IMR-90 (cell line): Measurements from ENCODE around the gene SH3D21. TPM values are rescaled to one million over a fixed set of nuclear protein-coding genes. Genes with fewer than 3 reads are reported as not detected.

ENCODE experiments used
- ATAC-seq: fragments of 200-7000 bp; cut with Tn5 transposase; 2 replicates; pipeline ENCODE4 v1.9.1; 2020; ENCODE audit warnings: low read depth, mild to moderate bottlenecking, moderate library complexity
- BruUV-seq: library from RNA; stranded (reverse); fragments of 400-500 nt; replicated peaks from 2 replicates; lab custom pipeline; 2021; lab: Mats Ljungman, UMichigan
- CTCF ChIA-PET: fragments of 300-600 bp; formaldehyde crosslinking; extraction: SDS; loops from one replicate; lab custom pipeline; 2021; ENCODE audit warnings: antibody characterized with exemption; lab: Yijun Ruan, JAX
- POLR2A ChIA-PET: fragments of 300-600 bp; sonication (Branson Sonifier 250); formaldehyde crosslinking; loops from one replicate; lab custom pipeline; 2022; ENCODE audit warnings: antibody characterized with exemption; ENCODE audit not compliant: unreplicated experiment; lab: Charles Lee
- DNase-seq: peaks from one replicate; pipeline ENCODE4 v3.0.0; 2013
- H2AFZ ChIP-seq: replicated peaks from 2 replicates; pipeline ENCODE3; 2013; ENCODE audit warnings: low read length, mild to moderate bottlenecking; ENCODE audit not compliant: poor library complexity
- H2AK5ac ChIP-seq: 2 replicates; pipeline ENCODE4 v1.6.1; 2013; ENCODE audit warnings: low read depth, low read length, inconsistent platforms
- H2AK9ac ChIP-seq: replicated peaks from 2 replicates; pipeline ENCODE3; 2013; ENCODE audit warnings: mild to moderate bottlenecking, low read depth, low read length, moderate library complexity; ENCODE audit not compliant: poor library complexity
- H2BK120ac ChIP-seq: 2 replicates; pipeline ENCODE4 v1.6.1; 2013; ENCODE audit warnings: low read depth, low read length, inconsistent platforms
- H2BK15ac ChIP-seq: 3 replicates; pipeline ENCODE4 v1.6.1; 2013; ENCODE audit warnings: low read depth, low read length, inconsistent platforms
- H2BK20ac ChIP-seq: 2 replicates; pipeline ENCODE4 v1.6.1; 2013; ENCODE audit warnings: low read depth, mild to moderate bottlenecking, inconsistent platforms, low read length, moderate library complexity
- H2BK5ac ChIP-seq: 2 replicates; pipeline ENCODE4 v1.6.1; 2013; ENCODE audit warnings: mild to moderate bottlenecking, low read depth, low read length, inconsistent platforms; ENCODE audit not compliant: poor library complexity, severe bottlenecking
- H3K14ac ChIP-seq: replicated peaks from 2 replicates; pipeline ENCODE4 v1.6.1; 2013; ENCODE audit warnings: low read depth, low read length, inconsistent platforms
- H3K18ac ChIP-seq: 2 replicates; pipeline ENCODE4 v1.6.1; 2013; ENCODE audit warnings: low read depth, low read length, control low read depth
- H3K23ac ChIP-seq: 2 replicates; pipeline ENCODE4 v1.6.1; 2013; ENCODE audit warnings: low read depth, low read length, inconsistent platforms
- H3K27ac ChIP-seq: 2 replicates; pipeline ENCODE4 v1.5.1; 2013; ENCODE audit warnings: mild to moderate bottlenecking, control low read depth, low read length; ENCODE audit not compliant: insufficient read depth
- H3K27me3 ChIP-seq: 2 replicates; pipeline ENCODE4 v1.6.1; 2013; ENCODE audit warnings: low read length; ENCODE audit not compliant: control insufficient read depth, insufficient read depth
- H3K36me3 ChIP-seq: 2 replicates; pipeline ENCODE4 v1.6.1; 2013; ENCODE audit warnings: low read length, mixed read lengths; ENCODE audit not compliant: control insufficient read depth, insufficient read depth
- H3K4ac ChIP-seq: 2 replicates; pipeline ENCODE4 v1.6.1; 2013; ENCODE audit warnings: low read depth, low read length, inconsistent platforms
- H3K4me1 ChIP-seq: 2 replicates; pipeline ENCODE4 v1.6.1; 2013; ENCODE audit warnings: low read length, mixed read lengths; ENCODE audit not compliant: control insufficient read depth, insufficient read depth
- H3K4me2 ChIP-seq: 2 replicates; pipeline ENCODE4 v1.6.1; 2013; ENCODE audit warnings: low read depth, mild to moderate bottlenecking, control low read depth, low read length, moderate library complexity
- H3K4me3 ChIP-seq: 2 replicates; pipeline ENCODE4 v1.5.1; 2013; ENCODE audit warnings: low read depth, mild to moderate bottlenecking, control low read depth, low read length, moderate library complexity; ENCODE audit not compliant: insufficient read depth
- H3K56ac ChIP-seq: 2 replicates; pipeline ENCODE4 v1.6.1; 2013; ENCODE audit warnings: low read length, inconsistent platforms; ENCODE audit not compliant: insufficient read depth; ENCODE audit errors: extremely low read depth
- H3K79me1 ChIP-seq, 2 experiments: 2 replicates each; pipeline ENCODE4 v1.6.1; 2013; ENCODE audit warnings: low read length in 2 of 2, inconsistent platforms in 1 of 2, low read depth in 1 of 2
- H3K9ac ChIP-seq: 2 replicates; pipeline ENCODE4 v1.6.1; 2013; ENCODE audit warnings: low read depth, low read length, control low read depth
- H3K9me1 ChIP-seq: 2 replicates; pipeline ENCODE4 v1.6.1; 2013; ENCODE audit warnings: low read length, inconsistent platforms; ENCODE audit not compliant: insufficient read depth
- H3K9me3 ChIP-seq: 2 replicates; pipeline ENCODE4 v1.6.1; 2013; ENCODE audit warnings: low read length; ENCODE audit not compliant: control insufficient read depth, insufficient read depth
- H4K20me1 ChIP-seq: 2 replicates; pipeline ENCODE4 v1.6.1; 2013; ENCODE audit warnings: low read length, inconsistent platforms; ENCODE audit not compliant: insufficient read depth
- H4K5ac ChIP-seq: 2 replicates; pipeline ENCODE4 v1.6.1; 2013; ENCODE audit warnings: mild to moderate bottlenecking, low read depth, low read length, control low read depth
- H4K8ac ChIP-seq, 2 experiments: 2 replicates each; pipeline ENCODE4 v1.6.1; 2013; ENCODE audit warnings: low read depth in 2 of 2, low read length in 2 of 2, control low read depth in 1 of 2, inconsistent platforms in 1 of 2
- H4K91ac ChIP-seq: 2 replicates; pipeline ENCODE4 v1.6.1; 2013; ENCODE audit warnings: low read depth, low read length, inconsistent platforms; ENCODE audit not compliant: insufficient read depth
- BHLHE40 ChIP-seq: fragments of 150-350 bp; IDR thresholded peaks from 2 replicates; pipeline ENCODE4 v1.6.1; 2016; ENCODE audit warnings: mild to moderate bottlenecking, low read depth, low read length
- CEBPB ChIP-seq: IDR thresholded peaks from 2 replicates; pipeline ENCODE4 v1.6.1; 2012; ENCODE audit warnings: low read depth, low read length, improper control_type of control experiment
- CHD1 ChIP-seq: IDR thresholded peaks from 2 replicates; pipeline ENCODE4 v1.6.1; 2012; ENCODE audit warnings: low read depth, low read length, improper control_type of control experiment
- FOS ChIP-seq: fragments of 150-350 bp; IDR thresholded peaks from 2 replicates; pipeline ENCODE4 v1.6.1; 2016; ENCODE audit warnings: low read depth, low read length
- MAFK ChIP-seq: IDR thresholded peaks from 2 replicates; pipeline ENCODE4 v1.6.1; 2012; ENCODE audit warnings: low read depth, low read length, improper control_type of control experiment
- MXI1 ChIP-seq: IDR thresholded peaks from 2 replicates; pipeline ENCODE4 v1.6.1; 2012; ENCODE audit warnings: low read depth, mild to moderate bottlenecking, low read length, moderate library complexity, borderline replicate concordance
- NFE2L2 ChIP-seq: fragments of 150-350 bp; IDR thresholded peaks from 2 replicates; pipeline ENCODE4 v1.6.1; 2016; ENCODE audit warnings: low read depth, mild to moderate bottlenecking, low read length
- POLR2A ChIP-seq: IDR thresholded peaks from 2 replicates; pipeline ENCODE4 v1.6.1; 2012; ENCODE audit warnings: mild to moderate bottlenecking, low read depth, low read length
- RCOR1 ChIP-seq: IDR thresholded peaks from 2 replicates; pipeline ENCODE4 v1.6.1; 2012; ENCODE audit warnings: mild to moderate bottlenecking, low read length, improper control_type of control experiment; ENCODE audit not compliant: insufficient replicate concordance
- RFX5 ChIP-seq: IDR thresholded peaks from 2 replicates; pipeline ENCODE4 v1.8.0; 2012; ENCODE audit warnings: low read depth, mild to moderate bottlenecking, low read length, moderate library complexity
- SMC3 ChIP-seq: fragments of 150-350 bp; IDR thresholded peaks from 2 replicates; pipeline ENCODE4 v1.6.1; 2016; ENCODE audit warnings: low read depth, mild to moderate bottlenecking, antibody characterized with exemption, low read length, moderate library complexity
- WGBS, 2 experiments: methylation state at CpG; one replicate each; pipeline versions ENCODE4 v1.1.5 to v1.1.7; 2013; ENCODE audit warnings: missing lambda C conversion rate in 2 of 2; ENCODE audit not compliant: insufficient read length in 1 of 2; ENCODE audit errors: extremely low coverage in 2 of 2; 5-methylcytosine and 5-hydroxymethylcytosine counted together
- dilution Hi-C: fragments of 300-500 bp; cut with HindIII; formaldehyde crosslinking; loops from one replicate; pipeline ENCODE4 v1.14.3; 2018; ENCODE audit warnings: low sequenced_read_pairs; ENCODE audit not compliant: unreplicated experiment
- in situ Hi-C: fragments of 300-500 bp; cut with MboI; formaldehyde crosslinking; loops from 3 replicates; pipeline ENCODE4 v1.14.3; 2019; ENCODE audit warnings: low sequenced_read_pairs, inconsistent platforms, mixed read lengths
- intact Hi-C: fragments of 100-400 bp; cut with micrococcal nuclease; formaldehyde crosslinking; loops from 2 replicates; pipeline ENCODE4 v1.10.0; 2022
- polyA plus RNA-seq, 3 experiments: library from polyadenylated mRNA; depleted of rRNA; stranded (reverse); fragments of >200 nt; gene quantifications; 2 replicates each; pipeline ENCODE4 v1.2.3, GENCODE V29; 2012; ENCODE audit warnings: low replicate concordance in 1 of 3
- total RNA-seq: library from RNA; depleted of rRNA; stranded (reverse); fragments of >200 nt; gene quantifications from 2 replicates; pipeline ENCODE4 v1.2.3, GENCODE V29; 2012
- TF ChIP-seq, protein P1 (sequence below): fragments of 150-350 bp; IDR thresholded peaks from 2 replicates; pipeline ENCODE4 v1.6.1; 2017; ENCODE audit warnings: mild to moderate bottlenecking, antibody characterized with exemption, low read length, low read depth
- TF ChIP-seq, protein P2 (sequence below): conservative IDR thresholded peaks from 2 replicates; pipeline ENCODE4 v1.5.1; 2012; ENCODE audit warnings: mild to moderate bottlenecking, low read depth, low read length, improper control_type of control experiment

The SH3D21 gene
- total and polyA plus RNA-seq, 2 of the 4 experiments (the other 2 are of a cell fraction), result 1.8 to 11.9 TPM

DNA sequence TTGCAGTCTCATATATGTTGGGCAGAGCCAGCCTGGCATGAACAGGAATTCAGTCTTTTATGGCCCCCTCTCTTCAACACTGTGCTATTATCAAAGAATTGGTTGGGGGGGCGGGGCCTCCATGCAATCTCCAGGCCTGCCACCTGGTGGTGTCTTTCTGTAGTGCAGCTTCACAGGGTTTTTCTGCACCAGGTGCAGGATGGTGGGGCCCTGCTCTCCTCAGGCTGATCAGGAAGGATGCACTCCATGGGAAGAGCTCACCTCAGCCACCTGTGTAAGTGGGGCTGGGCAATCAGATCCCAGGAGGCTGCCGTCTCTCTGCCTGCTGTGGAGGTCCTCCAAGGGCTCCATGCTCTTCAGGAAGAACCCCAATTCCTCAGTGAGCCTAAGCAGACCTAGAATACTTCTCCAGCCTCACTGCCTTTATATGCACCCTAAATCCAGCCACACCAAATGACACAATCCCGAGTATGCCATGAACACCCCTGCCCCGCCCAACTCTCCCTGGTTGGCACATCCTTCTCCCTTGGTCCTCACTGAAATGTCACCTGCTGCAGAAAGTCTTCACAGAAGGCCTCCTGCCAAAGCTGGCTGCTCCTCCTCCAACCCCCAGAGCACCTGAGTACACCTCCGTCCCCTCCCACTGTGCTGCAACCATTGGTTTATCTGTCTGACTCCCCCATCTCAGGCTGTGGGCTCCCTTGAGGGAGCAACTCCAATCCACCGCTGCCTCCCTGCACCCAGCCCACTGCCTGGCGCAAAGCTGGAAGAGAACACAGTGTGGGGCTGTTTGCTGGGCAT is 63.1 kb downstream of the SH3D21 start:
- H2AK5ac ChIP-seq, result peak overlapping the region; percentile 77
- 0 out of 2 replicates have a peak overlapping the region, but pooled peaks have one; percentile 4 for H3K27ac ChIP-seq
- H2BK20ac ChIP-seq, result no peak overlapping the region
- H3K9me1 ChIP-seq, result peaks cover 20% of the 10 kb centered on the region
- peaks cover 6 to 77% of the 10 kb centered on the region in 2 experiments; a peak in 3 of 4 replicates for H3K79me1 ChIP-seq
- 0 out of 3 replicates have a peak overlapping the region, but pooled peaks have one; percentile 7 for H2BK15ac ChIP-seq
- ChIA-PET POLR2A (interaction anchor here (0.6 to 1.0 kb wide), 3 partner anchors 17 to 46 kb away, joined by 3 to 4 read pairs (median 3); partner anchors contain the start of gene EVA1B), CTCF (interaction anchor here (0.6 to 2.3 kb wide), 8 partner anchors 8 to 50 kb away, joined by 3 to 15 read pairs (median 4); partner anchors contain the start of gene LSM10)
- no peak overlapping the region for H4K91ac ChIP-seq
- peak overlapping the region; percentile 53 for H2BK120ac ChIP-seq
- intact Hi-C loops (loop anchor here (1.0 to 5.0 kb wide), 4 partner anchors 16 to 270 kb away; partner anchors contain the start of gene EVA1B), dilution Hi-C loops (no loop called here), in situ Hi-C loops (no loop called here)
- H3K56ac ChIP-seq, result no peak overlapping the region
- peak overlapping the region; percentile 65 for H2AK9ac ChIP-seq
- no peak overlapping the region for H2AFZ ChIP-seq
- H3K18ac ChIP-seq, result no peak overlapping the region
- WGBS, 2 experiments, result 100% methylated on average over 1 of the region's 7 CpGs; no CpG with 5 or more reads in 1 of the 2 experiments
- H4K8ac ChIP-seq, result no peak overlapping the region
- H3K4me3 ChIP-seq, result no peak overlapping the region
- DNase-seq (peak; percentile 60), ATAC-seq (peak; percentile 56)
- H3K4me2 ChIP-seq, result no peak overlapping the region
- BruUV-seq, result no TSS peak
- no peaks in the 10 kb centered on the region for H3K27me3 ChIP-seq
- peaks cover 29% of the 10 kb centered on the region for H3K4me1 ChIP-seq
- H3K14ac ChIP-seq, result 0 out of 2 replicates have a peak overlapping the region, but pooled peaks have one; percentile 10
- peaks cover 11% of the 10 kb centered on the region for H3K36me3 ChIP-seq
- peak overlapping the region; percentile 82; the same call in 1 of the 2 replicates for H3K4ac ChIP-seq
- no peaks in the 10 kb centered on the region for H3K9me3 ChIP-seq
- H4K20me1 ChIP-seq, result peaks cover 17% of the 10 kb centered on the region
- H3K9ac ChIP-seq, result no peak overlapping the region
- H2BK5ac ChIP-seq, result no peak overlapping the region
- peak overlapping the region; percentile 37; the same call in 1 of the 2 replicates for H3K23ac ChIP-seq
- H4K5ac ChIP-seq, result no peak overlapping the region
- TF ChIP-seq NFE2L2 (no peak), MXI1 (no peak), POLR2A (no peak), CHD1 (no peak), FOS (no peak), SMC3 (peak; percentile 87), CEBPB (no peak), MAFK (no peak), BHLHE40 (no peak), RFX5 (no peak), RCOR1 (no peak)
- TF ChIP-seq, protein P1, sequence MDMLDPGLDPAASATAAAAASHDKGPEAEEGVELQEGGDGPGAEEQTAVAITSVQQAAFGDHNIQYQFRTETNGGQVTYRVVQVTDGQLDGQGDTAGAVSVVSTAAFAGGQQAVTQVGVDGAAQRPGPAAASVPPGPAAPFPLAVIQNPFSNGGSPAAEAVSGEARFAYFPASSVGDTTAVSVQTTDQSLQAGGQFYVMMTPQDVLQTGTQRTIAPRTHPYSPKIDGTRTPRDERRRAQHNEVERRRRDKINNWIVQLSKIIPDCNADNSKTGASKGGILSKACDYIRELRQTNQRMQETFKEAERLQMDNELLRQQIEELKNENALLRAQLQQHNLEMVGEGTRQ, result no peak
- TF ChIP-seq, protein P2, sequence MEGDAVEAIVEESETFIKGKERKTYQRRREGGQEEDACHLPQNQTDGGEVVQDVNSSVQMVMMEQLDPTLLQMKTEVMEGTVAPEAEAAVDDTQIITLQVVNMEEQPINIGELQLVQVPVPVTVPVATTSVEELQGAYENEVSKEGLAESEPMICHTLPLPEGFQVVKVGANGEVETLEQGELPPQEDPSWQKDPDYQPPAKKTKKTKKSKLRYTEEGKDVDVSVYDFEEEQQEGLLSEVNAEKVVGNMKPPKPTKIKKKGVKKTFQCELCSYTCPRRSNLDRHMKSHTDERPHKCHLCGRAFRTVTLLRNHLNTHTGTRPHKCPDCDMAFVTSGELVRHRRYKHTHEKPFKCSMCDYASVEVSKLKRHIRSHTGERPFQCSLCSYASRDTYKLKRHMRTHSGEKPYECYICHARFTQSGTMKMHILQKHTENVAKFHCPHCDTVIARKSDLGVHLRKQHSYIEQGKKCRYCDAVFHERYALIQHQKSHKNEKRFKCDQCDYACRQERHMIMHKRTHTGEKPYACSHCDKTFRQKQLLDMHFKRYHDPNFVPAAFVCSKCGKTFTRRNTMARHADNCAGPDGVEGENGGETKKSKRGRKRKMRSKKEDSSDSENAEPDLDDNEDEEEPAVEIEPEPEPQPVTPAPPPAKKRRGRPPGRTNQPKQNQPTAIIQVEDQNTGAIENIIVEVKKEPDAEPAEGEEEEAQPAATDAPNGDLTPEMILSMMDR, result peak; percentile 90
